Measurements from ENCODE around the gene FRMPD3.
"Not testable (repeated sequence)": the region's sequence is repeated elsewhere in the genome, so short reads cannot be mapped to it uniquely, and the experiment has no call there.

The FRMPD3 gene

GRCh38 chrX:107448998-107449835, at the start of gene FRMPD3:
Gene FRMPD3 (plus strand): TSS chrX:107449652. CDS start chrX:107526589, 76,937 bp downstream.
- peak; percentile 10 for DNase-seq

- no peak for DNase-seq
These were observed 28.9 kb upstream of the FRMPD3 start for GRCh38 chrX:107420571-107420970.

- DNase-seq, result no peak
These were observed 28.1 kb upstream of the FRMPD3 start for GRCh38 chrX:107421337-107421861.

- peak; percentile 7 for DNase-seq
These were observed 20.4 kb upstream of the FRMPD3 start for GRCh38 chrX:107429090-107429489.

DNA sequence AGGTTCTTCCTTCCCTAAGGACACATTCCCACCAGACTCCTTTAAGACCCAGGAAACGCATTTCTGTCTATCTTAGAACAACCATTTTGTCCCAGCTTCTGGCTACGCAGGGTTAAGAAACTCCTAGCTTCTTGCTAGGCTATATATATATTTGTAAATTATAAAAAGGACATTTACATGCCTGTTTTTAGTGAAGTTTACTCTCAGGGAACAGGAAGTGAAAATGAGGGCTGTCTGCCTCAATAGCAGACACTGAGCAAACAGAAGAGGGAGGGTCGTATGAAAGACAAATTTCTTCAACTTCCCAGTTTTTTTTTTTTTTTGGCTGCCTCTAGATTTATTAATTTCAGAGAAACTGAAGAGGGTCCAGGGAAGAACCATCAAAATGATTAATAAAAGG, 9.3 kb upstream of the FRMPD3 start:
- DNase-seq, result no peak

GRCh38 chrX:107440692-107441091, 8.8 kb upstream of the FRMPD3 start:
- no peak for DNase-seq

DNA sequence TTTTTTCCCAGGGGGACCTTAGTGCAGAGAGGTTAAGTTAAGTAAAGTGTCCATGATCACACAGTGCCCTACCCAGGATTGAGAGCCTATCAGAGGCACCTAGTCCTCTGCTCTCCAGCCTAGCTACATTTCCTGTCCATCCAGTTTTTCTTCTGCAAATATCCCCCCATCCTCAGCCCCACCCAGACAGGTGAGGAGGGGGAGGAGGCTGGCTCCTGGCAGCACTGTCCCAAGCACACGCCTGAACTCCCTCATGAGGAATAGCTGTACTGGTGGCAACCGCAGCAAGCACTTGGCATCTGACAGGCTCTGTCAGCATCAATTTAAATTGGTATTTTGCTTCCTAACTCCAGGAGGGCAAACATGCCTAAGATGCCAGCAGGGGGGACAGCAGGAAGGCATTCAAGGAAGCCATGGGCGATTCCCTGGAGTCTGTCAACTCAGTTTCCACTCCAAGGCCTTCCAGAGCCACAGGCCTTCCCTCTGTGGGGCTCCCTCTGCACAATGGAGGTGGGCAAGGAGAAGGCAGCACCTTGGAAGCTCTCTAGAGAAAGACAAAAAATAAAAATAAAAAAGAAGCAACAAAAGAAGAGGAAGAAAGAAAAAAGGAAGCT, 6.4 kb upstream of the FRMPD3 start:
- peak; percentile 58 for DNase-seq

DNA sequence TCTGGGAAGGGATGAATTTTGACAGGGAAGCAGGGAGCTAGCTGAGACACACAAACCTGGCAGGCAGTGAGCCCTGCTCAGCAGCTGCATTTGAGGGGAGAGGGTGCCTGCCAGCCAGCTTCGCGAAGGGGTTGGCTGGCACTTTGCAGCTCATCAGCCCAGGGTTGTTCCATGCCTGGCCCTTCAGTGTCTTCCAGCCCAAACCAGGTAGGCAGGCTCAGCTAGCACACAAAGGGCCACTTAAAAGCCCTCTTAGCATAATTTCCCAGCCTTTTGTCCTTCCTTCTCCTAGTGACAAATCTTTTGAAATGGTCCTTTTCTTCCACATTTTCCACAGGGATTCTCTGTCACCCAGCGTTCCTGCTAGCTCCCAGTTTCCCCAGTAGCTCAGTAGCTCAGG, 4.3 kb upstream of the FRMPD3 start:
- DNase-seq, result no peak

GRCh38 chrX:107445631-107446030, 3.8 kb upstream of the FRMPD3 start:
- no peak for DNase-seq

GRCh38 chrX:107447642-107448041, 1.8 kb upstream of the FRMPD3 start:
- no peak for DNase-seq

DNA sequence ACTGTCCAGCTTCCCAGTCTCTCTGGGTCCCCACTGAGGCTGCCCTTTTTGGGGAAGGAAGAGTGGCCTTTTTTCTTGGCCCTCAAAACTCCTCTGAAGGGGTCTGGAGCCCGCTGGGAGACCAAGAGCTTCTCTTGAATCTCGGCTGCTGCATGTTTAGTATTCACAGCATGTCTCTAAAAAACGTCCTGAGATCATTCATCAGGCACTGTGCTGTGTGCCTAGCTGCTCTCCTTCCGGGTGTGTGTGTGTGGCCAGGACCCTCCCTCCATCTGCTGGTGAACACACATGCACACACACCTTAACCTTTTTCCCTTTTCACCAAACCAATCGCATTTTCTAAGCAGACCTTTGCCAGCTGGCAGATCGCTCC, 841 bp upstream of the FRMPD3 start:
- DNase-seq, result no peak

DNA sequence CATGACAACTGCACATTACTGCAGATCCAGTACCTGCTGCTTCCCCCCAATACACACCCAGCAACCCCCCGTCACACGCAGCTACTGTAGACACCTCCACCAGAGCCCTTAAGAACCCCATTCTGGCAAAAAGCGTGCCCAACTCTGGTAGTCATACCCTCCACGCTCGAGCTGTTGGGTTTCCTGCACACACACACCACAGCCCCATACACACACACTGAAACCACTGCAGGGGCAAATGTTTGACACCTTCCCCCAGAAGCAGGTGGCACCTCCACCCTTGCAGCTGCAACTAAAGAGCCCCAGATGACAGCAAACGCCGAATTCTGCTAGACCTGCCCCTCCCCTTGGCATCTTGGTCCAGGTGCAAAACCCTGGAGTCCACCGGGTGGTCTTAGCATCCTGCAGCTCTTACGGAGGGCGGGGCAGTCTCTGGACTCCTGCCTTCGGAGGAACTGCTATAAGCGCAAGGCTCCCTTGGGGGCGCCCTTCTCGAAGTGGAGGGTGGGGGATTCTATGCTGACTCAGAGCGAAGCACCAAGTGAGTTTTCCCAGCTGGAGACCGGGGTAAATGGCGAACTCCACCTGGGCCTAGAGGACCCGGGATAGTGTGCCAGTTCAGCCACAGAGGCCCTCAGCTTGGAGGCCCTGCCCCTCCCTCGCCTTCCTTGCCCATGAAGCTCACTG, 1.5 kb downstream of the FRMPD3 start:
- DNase-seq, result peak; percentile 20

DNA sequence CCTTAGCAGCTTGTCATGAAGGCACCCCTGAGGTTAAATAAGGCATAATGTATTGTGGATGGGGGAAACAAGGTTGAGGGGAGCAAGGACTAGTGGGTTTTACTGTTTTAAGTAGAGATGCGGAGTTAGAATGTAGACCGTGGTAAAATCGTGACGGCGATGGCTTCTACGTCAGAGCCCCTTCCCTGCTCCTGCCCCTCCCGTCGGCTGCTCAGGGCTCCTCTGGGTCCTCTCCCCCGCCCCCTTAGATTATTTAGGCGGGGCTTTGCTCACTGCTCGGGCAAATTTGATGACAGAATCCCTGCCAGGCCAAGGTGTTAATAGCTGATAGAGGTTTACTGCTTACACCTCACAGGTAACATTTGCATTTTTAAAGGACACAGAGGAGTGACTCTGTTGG, 2.3 kb downstream of the FRMPD3 start:
- DNase-seq, result no peak

DNA sequence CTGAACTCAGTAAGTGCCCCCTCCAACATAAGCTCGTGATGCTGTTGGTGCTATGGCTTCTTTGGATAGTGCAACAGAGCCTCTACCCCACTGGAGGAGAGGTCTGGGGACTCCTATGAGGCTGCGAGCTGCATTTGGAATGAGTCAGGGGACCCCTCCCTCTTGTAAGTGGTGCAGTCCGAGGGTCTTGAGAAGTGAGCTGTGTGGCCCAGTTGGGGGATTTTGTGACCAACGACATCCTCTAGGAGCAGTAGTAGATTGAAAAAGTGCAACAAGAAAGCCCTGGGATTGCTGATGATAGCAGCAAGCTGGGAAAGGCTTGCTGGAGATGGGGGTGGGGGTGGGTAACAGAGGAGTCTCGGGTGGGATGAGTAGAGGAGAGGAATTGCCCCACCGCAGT, 3.1 kb downstream of the FRMPD3 start:
- DNase-seq, result no peak

DNA sequence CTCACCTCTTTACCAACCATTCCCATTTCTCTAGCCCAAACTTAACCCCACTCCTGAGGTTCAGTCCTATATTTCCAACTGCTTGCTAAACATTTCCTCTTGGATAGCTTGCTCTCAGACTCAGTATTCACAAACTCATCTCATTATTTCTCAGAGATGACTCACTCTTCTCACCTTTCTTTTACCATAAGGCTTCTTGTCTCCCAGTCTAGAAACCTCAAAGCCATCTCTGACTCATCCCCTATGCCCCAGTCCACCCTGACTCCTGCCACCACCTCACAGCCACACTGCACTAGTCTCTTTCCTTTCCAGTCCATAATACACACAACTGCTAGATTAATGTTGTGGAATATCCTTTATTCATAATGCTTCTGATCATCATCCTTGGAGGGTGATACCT, 4.8 kb downstream of the FRMPD3 start:
- no peak for DNase-seq

DNA sequence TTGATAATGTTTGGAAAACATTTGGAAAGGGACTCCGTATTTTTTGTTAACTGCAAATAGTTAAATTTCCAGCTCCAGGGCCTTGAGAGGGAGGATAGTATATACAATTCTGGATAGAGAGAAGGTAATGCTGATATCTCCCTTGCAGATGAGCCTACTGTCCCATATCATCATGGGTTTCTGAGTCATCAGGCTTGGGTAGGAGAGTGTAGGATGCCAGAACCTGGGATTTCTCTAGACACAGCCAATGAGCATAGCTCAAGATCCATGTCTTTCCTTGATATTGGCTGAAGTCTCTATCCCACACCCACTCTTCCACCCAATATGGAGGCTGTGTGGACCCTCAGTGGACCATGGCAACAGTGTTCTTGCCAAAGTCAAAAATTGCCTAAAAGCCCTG, 7.8 kb downstream of the FRMPD3 start:
- no peak for DNase-seq

- DNase-seq, result no peak
These were observed 16.6 kb downstream of the FRMPD3 start for GRCh38 chrX:107465932-107466620.

GRCh38 chrX:107467271-107467670, 17.8 kb downstream of the FRMPD3 start:
- DNase-seq, result no peak

GRCh38 chrX:107470198-107470597, 20.7 kb downstream of the FRMPD3 start:
- DNase-seq, result no peak

DNA sequence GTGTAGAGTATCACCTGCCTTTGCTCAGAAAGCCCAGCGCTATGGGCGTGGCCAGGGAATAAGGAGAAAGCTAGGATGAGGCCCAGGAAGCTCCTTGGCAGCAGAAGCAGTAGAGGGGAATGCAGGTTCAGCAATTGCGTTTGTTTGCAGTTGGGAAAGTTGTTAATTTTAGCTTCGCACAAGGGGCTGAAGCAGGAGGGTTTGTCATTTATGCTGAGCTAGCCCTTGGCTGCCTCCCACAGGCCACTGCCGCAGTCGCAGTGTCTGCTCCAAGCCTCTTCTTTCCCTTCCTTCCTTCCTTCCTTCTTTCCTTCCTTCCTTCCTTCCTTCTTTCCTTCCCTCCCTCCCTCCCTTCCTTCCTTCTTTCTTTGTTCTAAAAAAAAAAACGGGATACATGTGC, 21.5 kb downstream of the FRMPD3 start:
- DNase-seq, result no peak

GRCh38 chrX:107471420-107471819, 22.0 kb downstream of the FRMPD3 start:
- not testable (repeated sequence) for DNase-seq

GRCh38 chrX:107477406-107477805, 28.0 kb downstream of the FRMPD3 start:
- no peak for DNase-seq

GRCh38 chrX:107480272-107480671, 30.8 kb downstream of the FRMPD3 start:
- DNase-seq, result no peak

All from NCI-H526 treated with DMSO at 0.1 percent for 48 hours (cell line).